GM18873 (cell line): Measurements from ENCODE around the gene TPCN2.

Source experiments
- ATAC-seq: cut with Tn5 transposase; IDR thresholded peaks from one replicate; pipeline ENCODE4 v1.9.1; 2021; ENCODE audit warnings: mild to moderate bottlenecking, moderate library complexity, moderate number of reproducible peaks; ENCODE audit not compliant: unreplicated experiment, low FRiP score

The TPCN2 gene

GRCh38 chr11:69010361-69010891, 38.3 kb upstream of the TPCN2 start:
- ATAC-seq: no peak

- no peak for ATAC-seq
These were observed 37.6 kb upstream of the TPCN2 start for GRCh38 chr11:69010964-69011623.

- no peak for ATAC-seq
These were observed 37.1 kb upstream of the TPCN2 start for GRCh38 chr11:69011624-69012091.

- ATAC-seq: no peak
These were observed 36.4 kb upstream of the TPCN2 start for GRCh38 chr11:69012092-69013008.

GRCh38 chr11:69013009-69013951, 35.5 kb upstream of the TPCN2 start, which contains the start of gene MRGPRF:
Gene MRGPRF (minus strand): TSS chr11:69013246. CDS start chr11:69009901, 3,345 bp downstream.
- no peak for ATAC-seq

- ATAC-seq: no peak
These were observed 34.5 kb upstream of the TPCN2 start for GRCh38 chr11:69014084-69014851.

- ATAC-seq: no peak
These were observed 33.7 kb upstream of the TPCN2 start for GRCh38 chr11:69014898-69015549.

GRCh38 chr11:69017951-69018350, 30.8 kb upstream of the TPCN2 start:
- no peak for ATAC-seq

GRCh38 chr11:69018924-69019323, 29.8 kb upstream of the TPCN2 start:
- no peak for ATAC-seq

GRCh38 chr11:69022260-69022659, 26.5 kb upstream of the TPCN2 start:
- no peak for ATAC-seq

- ATAC-seq: no peak
These were observed 24.2 kb upstream of the TPCN2 start for GRCh38 chr11:69024509-69024908.

- ATAC-seq: no peak
These were observed 20.9 kb upstream of the TPCN2 start for GRCh38 chr11:69027704-69028372.

GRCh38 chr11:69030301-69030700, 18.4 kb upstream of the TPCN2 start:
- no peak for ATAC-seq

GRCh38 chr11:69032833-69033232, 15.9 kb upstream of the TPCN2 start:
- no peak for ATAC-seq

- ATAC-seq: no peak
These were observed 15.3 kb upstream of the TPCN2 start for GRCh38 chr11:69033431-69033830.

GRCh38 chr11:69034123-69034867, 14.4 kb upstream of the TPCN2 start:
- ATAC-seq: no peak

GRCh38 chr11:69035150-69035945, 13.4 kb upstream of the TPCN2 start:
- ATAC-seq: no peak
